IMR-90 (cell line): ENCODE measurements around the gene CCNA2. TPM values are rescaled to one million over a fixed set of nuclear protein-coding genes. Genes with fewer than 3 reads are reported as not detected.

Experiments used
- ATAC-seq: fragments of 200-7000 bp; cut with Tn5 transposase; 2 replicates; pipeline ENCODE4 v1.9.1; 2020; ENCODE audit warnings: low read depth, mild to moderate bottlenecking, moderate library complexity
- BruUV-seq: library from RNA; stranded (reverse); fragments of 400-500 nt; replicated peaks from 2 replicates; lab custom pipeline; 2021; lab: Mats Ljungman, UMichigan
- CTCF ChIA-PET: fragments of 300-600 bp; formaldehyde crosslinking; extraction: SDS; loops from one replicate; lab custom pipeline; 2021; ENCODE audit warnings: antibody characterized with exemption; lab: Yijun Ruan, JAX
- POLR2A ChIA-PET: fragments of 300-600 bp; sonication (Branson Sonifier 250); formaldehyde crosslinking; loops from one replicate; lab custom pipeline; 2022; ENCODE audit warnings: antibody characterized with exemption; ENCODE audit not compliant: unreplicated experiment; lab: Charles Lee
- DNase-seq: peaks from one replicate; pipeline ENCODE4 v3.0.0; 2013
- H2AFZ ChIP-seq: replicated peaks from 2 replicates; pipeline ENCODE3; 2013; ENCODE audit warnings: low read length, mild to moderate bottlenecking; ENCODE audit not compliant: poor library complexity
- H2AK5ac ChIP-seq: 2 replicates; pipeline ENCODE4 v1.6.1; 2013; ENCODE audit warnings: low read depth, low read length, inconsistent platforms
- H2AK9ac ChIP-seq: replicated peaks from 2 replicates; pipeline ENCODE3; 2013; ENCODE audit warnings: mild to moderate bottlenecking, low read depth, low read length, moderate library complexity; ENCODE audit not compliant: poor library complexity
- H2BK120ac ChIP-seq: 2 replicates; pipeline ENCODE4 v1.6.1; 2013; ENCODE audit warnings: low read depth, low read length, inconsistent platforms
- H2BK15ac ChIP-seq: 3 replicates; pipeline ENCODE4 v1.6.1; 2013; ENCODE audit warnings: low read depth, low read length, inconsistent platforms
- H2BK20ac ChIP-seq: 2 replicates; pipeline ENCODE4 v1.6.1; 2013; ENCODE audit warnings: low read depth, mild to moderate bottlenecking, inconsistent platforms, low read length, moderate library complexity
- H2BK5ac ChIP-seq: 2 replicates; pipeline ENCODE4 v1.6.1; 2013; ENCODE audit warnings: mild to moderate bottlenecking, low read depth, low read length, inconsistent platforms; ENCODE audit not compliant: poor library complexity, severe bottlenecking
- H3K14ac ChIP-seq: replicated peaks from 2 replicates; pipeline ENCODE4 v1.6.1; 2013; ENCODE audit warnings: low read depth, low read length, inconsistent platforms
- H3K18ac ChIP-seq: 2 replicates; pipeline ENCODE4 v1.6.1; 2013; ENCODE audit warnings: low read depth, low read length, control low read depth
- H3K23ac ChIP-seq: 2 replicates; pipeline ENCODE4 v1.6.1; 2013; ENCODE audit warnings: low read depth, low read length, inconsistent platforms
- H3K27ac ChIP-seq: 2 replicates; pipeline ENCODE4 v1.5.1; 2013; ENCODE audit warnings: mild to moderate bottlenecking, control low read depth, low read length; ENCODE audit not compliant: insufficient read depth
- H3K27me3 ChIP-seq: 2 replicates; pipeline ENCODE4 v1.6.1; 2013; ENCODE audit warnings: low read length; ENCODE audit not compliant: control insufficient read depth, insufficient read depth
- H3K36me3 ChIP-seq: 2 replicates; pipeline ENCODE4 v1.6.1; 2013; ENCODE audit warnings: low read length, mixed read lengths; ENCODE audit not compliant: control insufficient read depth, insufficient read depth
- H3K4ac ChIP-seq: 2 replicates; pipeline ENCODE4 v1.6.1; 2013; ENCODE audit warnings: low read depth, low read length, inconsistent platforms
- H3K4me1 ChIP-seq: 2 replicates; pipeline ENCODE4 v1.6.1; 2013; ENCODE audit warnings: low read length, mixed read lengths; ENCODE audit not compliant: control insufficient read depth, insufficient read depth
- H3K4me2 ChIP-seq: 2 replicates; pipeline ENCODE4 v1.6.1; 2013; ENCODE audit warnings: low read depth, mild to moderate bottlenecking, control low read depth, low read length, moderate library complexity
- H3K4me3 ChIP-seq: 2 replicates; pipeline ENCODE4 v1.5.1; 2013; ENCODE audit warnings: low read depth, mild to moderate bottlenecking, control low read depth, low read length, moderate library complexity; ENCODE audit not compliant: insufficient read depth
- H3K56ac ChIP-seq: 2 replicates; pipeline ENCODE4 v1.6.1; 2013; ENCODE audit warnings: low read length, inconsistent platforms; ENCODE audit not compliant: insufficient read depth; ENCODE audit errors: extremely low read depth
- H3K79me1 ChIP-seq, 2 experiments: 2 replicates each; pipeline ENCODE4 v1.6.1; 2013; ENCODE audit warnings: low read length in 2 of 2, inconsistent platforms in 1 of 2, low read depth in 1 of 2
- H3K9ac ChIP-seq: 2 replicates; pipeline ENCODE4 v1.6.1; 2013; ENCODE audit warnings: low read depth, low read length, control low read depth
- H3K9me1 ChIP-seq: 2 replicates; pipeline ENCODE4 v1.6.1; 2013; ENCODE audit warnings: low read length, inconsistent platforms; ENCODE audit not compliant: insufficient read depth
- H3K9me3 ChIP-seq: 2 replicates; pipeline ENCODE4 v1.6.1; 2013; ENCODE audit warnings: low read length; ENCODE audit not compliant: control insufficient read depth, insufficient read depth
- H4K20me1 ChIP-seq: 2 replicates; pipeline ENCODE4 v1.6.1; 2013; ENCODE audit warnings: low read length, inconsistent platforms; ENCODE audit not compliant: insufficient read depth
- H4K5ac ChIP-seq: 2 replicates; pipeline ENCODE4 v1.6.1; 2013; ENCODE audit warnings: mild to moderate bottlenecking, low read depth, low read length, control low read depth
- H4K8ac ChIP-seq, 2 experiments: 2 replicates each; pipeline ENCODE4 v1.6.1; 2013; ENCODE audit warnings: low read depth in 2 of 2, low read length in 2 of 2, control low read depth in 1 of 2, inconsistent platforms in 1 of 2
- H4K91ac ChIP-seq: 2 replicates; pipeline ENCODE4 v1.6.1; 2013; ENCODE audit warnings: low read depth, low read length, inconsistent platforms; ENCODE audit not compliant: insufficient read depth
- BHLHE40 ChIP-seq: fragments of 150-350 bp; IDR thresholded peaks from 2 replicates; pipeline ENCODE4 v1.6.1; 2016; ENCODE audit warnings: mild to moderate bottlenecking, low read depth, low read length
- CEBPB ChIP-seq: IDR thresholded peaks from 2 replicates; pipeline ENCODE4 v1.6.1; 2012; ENCODE audit warnings: low read depth, low read length, improper control_type of control experiment
- FOS ChIP-seq: fragments of 150-350 bp; IDR thresholded peaks from 2 replicates; pipeline ENCODE4 v1.6.1; 2016; ENCODE audit warnings: low read depth, low read length
- MAFK ChIP-seq: IDR thresholded peaks from 2 replicates; pipeline ENCODE4 v1.6.1; 2012; ENCODE audit warnings: low read depth, low read length, improper control_type of control experiment
- NFE2L2 ChIP-seq: fragments of 150-350 bp; IDR thresholded peaks from 2 replicates; pipeline ENCODE4 v1.6.1; 2016; ENCODE audit warnings: low read depth, mild to moderate bottlenecking, low read length
- POLR2A ChIP-seq: IDR thresholded peaks from 2 replicates; pipeline ENCODE4 v1.6.1; 2012; ENCODE audit warnings: mild to moderate bottlenecking, low read depth, low read length
- SMC3 ChIP-seq: fragments of 150-350 bp; IDR thresholded peaks from 2 replicates; pipeline ENCODE4 v1.6.1; 2016; ENCODE audit warnings: low read depth, mild to moderate bottlenecking, antibody characterized with exemption, low read length, moderate library complexity
- WGBS, 2 experiments: methylation state at CpG; one replicate each; pipeline versions ENCODE4 v1.1.5 to v1.1.7; 2013; ENCODE audit warnings: missing lambda C conversion rate in 2 of 2; ENCODE audit not compliant: insufficient read length in 1 of 2; ENCODE audit errors: extremely low coverage in 2 of 2; 5-methylcytosine and 5-hydroxymethylcytosine counted together
- dilution Hi-C: fragments of 300-500 bp; cut with HindIII; formaldehyde crosslinking; loops from one replicate; pipeline ENCODE4 v1.14.3; 2018; ENCODE audit warnings: low sequenced_read_pairs; ENCODE audit not compliant: unreplicated experiment
- in situ Hi-C: fragments of 300-500 bp; cut with MboI; formaldehyde crosslinking; loops from 3 replicates; pipeline ENCODE4 v1.14.3; 2019; ENCODE audit warnings: low sequenced_read_pairs, inconsistent platforms, mixed read lengths
- intact Hi-C: fragments of 100-400 bp; cut with micrococcal nuclease; formaldehyde crosslinking; loops from 2 replicates; pipeline ENCODE4 v1.10.0; 2022
- polyA plus RNA-seq, 3 experiments: library from polyadenylated mRNA; depleted of rRNA; stranded (reverse); fragments of >200 nt; gene quantifications; 2 replicates each; pipeline ENCODE4 v1.2.3, GENCODE V29; 2012; ENCODE audit warnings: low replicate concordance in 1 of 3
- total RNA-seq: library from RNA; depleted of rRNA; stranded (reverse); fragments of >200 nt; gene quantifications from 2 replicates; pipeline ENCODE4 v1.2.3, GENCODE V29; 2012

The CCNA2 gene
- total and polyA plus RNA-seq, 2 of the 4 experiments (the other 2 are of a cell fraction) = 22.8 to 54.3 TPM

GRCh38 chr4:121799867-121800501, 23.7 kb downstream of the CCNA2 start:
- ATAC-seq (no peak), DNase-seq (no peak)
- no peak overlapping the region for H3K18ac ChIP-seq
- no peaks in the 10 kb centered on the region for H3K27me3 ChIP-seq
- H4K8ac ChIP-seq = peak overlapping the region; percentile 98 to 99; a peak in 2 of 4 replicates
- BruUV-seq = no TSS peak
- peaks cover 8% of the 10 kb centered on the region for H3K4me1 ChIP-seq
- no peak overlapping the region for H3K4me2 ChIP-seq
- no peak overlapping the region for H2AK9ac ChIP-seq
- H3K9me1 ChIP-seq = 0 out of 2 replicates have a peak, but pooled peaks cover 2% of the 10 kb centered on the region
- no peaks in the 10 kb centered on the region for H3K9me3 ChIP-seq
- H2AFZ ChIP-seq = no peak overlapping the region
- peaks cover 8% of the 10 kb centered on the region for H3K36me3 ChIP-seq
- H3K9ac ChIP-seq = no peak overlapping the region
- no peaks in the 10 kb centered on the region for H4K20me1 ChIP-seq
- peak overlapping the region; percentile 60; the same call in 1 of the 2 replicates for H4K5ac ChIP-seq
- POLR2A ChIA-PET = no interaction called here
- intact Hi-C loops (loop anchor here (5.0 kb wide), 1 partner anchor 118 kb away; no protein-coding TSS in a partner anchor), in situ Hi-C loops (loop anchor here (10.0 kb wide), 1 partner anchor 115 kb away; no protein-coding TSS in a partner anchor), dilution Hi-C loops (no loop called here)
- no peak overlapping the region for H3K14ac ChIP-seq
- H2BK5ac ChIP-seq = no peak overlapping the region
- 0 out of 2 replicates have a peak overlapping the region, but pooled peaks have one; percentile 50 for H2BK120ac ChIP-seq
- 67% methylated on average over 1 of the region's 3 CpGs; no CpG with 5 or more reads in 1 of the 2 experiments for WGBS, 2 experiments
- 0 out of 2 replicates have a peak overlapping the region, but pooled peaks have one; percentile 19 for H3K23ac ChIP-seq
- CTCF ChIA-PET = no interaction called here
- H2BK20ac ChIP-seq = no peak overlapping the region; the same call in 1 of the 2 replicates
- H3K79me1 ChIP-seq = peaks cover 14 to 17% of the 10 kb centered on the region in 2 experiments; a peak in 3 of 4 replicates
- no peak overlapping the region for H3K4me3 ChIP-seq
- H4K91ac ChIP-seq = no peak overlapping the region
- peak overlapping the region; percentile 27; the same call in 1 of the 2 replicates for H3K4ac ChIP-seq
- no peak overlapping the region; the same call in 1 of the 3 replicates for H2BK15ac ChIP-seq
- no peak overlapping the region for H3K27ac ChIP-seq
- no peak overlapping the region for H2AK5ac ChIP-seq
- TF ChIP-seq CEBPB (no peak), MAFK (no peak), SMC3 (no peak), NFE2L2 (no peak), FOS (no peak), POLR2A (no peak), BHLHE40 (no peak)
- H3K56ac ChIP-seq = no peak overlapping the region
